HS-5 (cell line): ENCODE measurements around the gene CRTC3.
"Not testable (repeated sequence)": the region's sequence is repeated elsewhere in the genome, so short reads cannot be mapped to it uniquely, and the experiment has no call there.

Source experiments
- DNase-seq: peaks from one replicate; pipeline ENCODE4 v3.0.0-alpha.2; 2012; ENCODE audit warnings: low read depth

CRTC3 gene

GRCh38 chr15:90650117-90650955 is 120.6 kb downstream of the CRTC3 start:
- no peak for DNase-seq

- no peak for DNase-seq
Observed at GRCh38 chr15:90650956-90651689, 121.4 kb downstream of the CRTC3 start.

- no peak for DNase-seq
Observed at GRCh38 chr15:90654233-90655136, 124.8 kb downstream of the CRTC3 start.

- DNase-seq = not testable (repeated sequence)
Observed at GRCh38 chr15:90657520-90658172, 127.9 kb downstream of the CRTC3 start.

GRCh38 chr15:90659481-90659880 is 129.8 kb downstream of the CRTC3 start:
- DNase-seq = no peak

GRCh38 chr15:90660195-90660998 is 130.7 kb downstream of the CRTC3 start:
- peak; percentile 55 for DNase-seq

- DNase-seq = not testable (repeated sequence)
Observed at GRCh38 chr15:90660999-90661330, 131.2 kb downstream of the CRTC3 start.

GRCh38 chr15:90664081-90664461 is 134.3 kb downstream of the CRTC3 start:
- not testable (repeated sequence) for DNase-seq

- DNase-seq = no peak
Observed at GRCh38 chr15:90664650-90665287, 135.0 kb downstream of the CRTC3 start.

- no peak for DNase-seq
Observed at GRCh38 chr15:90665288-90666134, 135.8 kb downstream of the CRTC3 start.

GRCh38 chr15:90666135-90666909 is 136.6 kb downstream of the CRTC3 start:
- no peak for DNase-seq

GRCh38 chr15:90667073-90667754 is 137.5 kb downstream of the CRTC3 start:
- no peak for DNase-seq

GRCh38 chr15:90667755-90668345 is 138.1 kb downstream of the CRTC3 start:
- not testable (repeated sequence) for DNase-seq

- DNase-seq = not testable (repeated sequence)
Observed at GRCh38 chr15:90670631-90671030, 140.9 kb downstream of the CRTC3 start.

- no peak for DNase-seq
Observed at GRCh38 chr15:90671216-90671615, 141.5 kb downstream of the CRTC3 start.

- not testable (repeated sequence) for DNase-seq
Observed at GRCh38 chr15:90673357-90673756, 143.6 kb downstream of the CRTC3 start.

- no peak for DNase-seq
Observed at GRCh38 chr15:90674476-90674875, 144.8 kb downstream of the CRTC3 start.

- no peak for DNase-seq
Observed at GRCh38 chr15:90675464-90675863, 145.7 kb downstream of the CRTC3 start.
